ENCODE data around the gene AXIN2.
A peak's percentile ranks its signal among the peaks of the same experiment; 100 is the strongest.

AXIN2 gene

GRCh38 chr17:65584604-65585521 lies 23.4 kb upstream of the AXIN2 start:
- peak; percentile 63 for DNase-seq (ENCODE audit: low spot score)

- DNase-seq (ENCODE audit: low spot score) = peak; percentile 66
Measured at GRCh38 chr17:65583921-65584603, 22.6 kb upstream of the AXIN2 start.

- DNase-seq (ENCODE audit: low spot score) = no peak
Measured at GRCh38 chr17:65576939-65577338, 15.5 kb upstream of the AXIN2 start.

GRCh38 chr17:65573282-65573602 lies 11.8 kb upstream of the AXIN2 start:
- DNase-seq (ENCODE audit: low spot score) = no peak

GRCh38 chr17:65572581-65573281 lies 11.3 kb upstream of the AXIN2 start:
- DNase-seq (ENCODE audit: low spot score) = no peak

GRCh38 chr17:65572186-65572580 lies 10.7 kb upstream of the AXIN2 start:
- no peak for DNase-seq (ENCODE audit: low spot score)

GRCh38 chr17:65568918-65569317 lies 7.5 kb upstream of the AXIN2 start:
- DNase-seq (ENCODE audit: low spot score) = no peak

GRCh38 chr17:65567566-65567965 lies 6.1 kb upstream of the AXIN2 start:
- no peak for DNase-seq (ENCODE audit: low spot score)

- no peak for DNase-seq (ENCODE audit: low spot score)
Measured at GRCh38 chr17:65565559-65565958, 4.1 kb upstream of the AXIN2 start.

GRCh38 chr17:65564793-65565192 lies 3.3 kb upstream of the AXIN2 start:
- peak; percentile 69 for DNase-seq (ENCODE audit: low spot score)

GRCh38 chr17:65562206-65562531 lies 721 bp upstream of the AXIN2 start:
- no peak for DNase-seq (ENCODE audit: low spot score)

- DNase-seq (ENCODE audit: low spot score) = peak; percentile 87
Measured at GRCh38 chr17:65560628-65561451, 608 bp downstream of the AXIN2 start.

GRCh38 chr17:65559804-65560627 lies 1.4 kb downstream of the AXIN2 start:
- DNase-seq (ENCODE audit: low spot score) = no peak

- no peak for DNase-seq (ENCODE audit: low spot score)
Measured at GRCh38 chr17:65559461-65559803, 2.0 kb downstream of the AXIN2 start.

- DNase-seq (ENCODE audit: low spot score) = no peak
Measured at GRCh38 chr17:65558683-65559460, 2.6 kb downstream of the AXIN2 start.

- DNase-seq (ENCODE audit: low spot score) = no peak
Measured at GRCh38 chr17:65558311-65558682, 3.2 kb downstream of the AXIN2 start.

GRCh38 chr17:65557349-65558310 lies 3.8 kb downstream of the AXIN2 start:
- no peak for DNase-seq (ENCODE audit: low spot score)

GRCh38 chr17:65556910-65557348 lies 4.5 kb downstream of the AXIN2 start:
- DNase-seq (ENCODE audit: low spot score) = no peak

All from cerebellar cortex (tissue), 1 donor.